ENCODE data around the gene ZC3H7A. TPM values are rescaled to one million over a fixed set of nuclear protein-coding genes. Genes with fewer than 3 reads are reported as not detected.
A peak's percentile ranks its signal among the peaks of the same experiment; 100 is the strongest.

The ZC3H7A gene
- total RNA-seq, 1 experiment from 2014 or later = 35.6 TPM

GRCh38 chr16:11755022-11755760 is 41.9 kb downstream of the ZC3H7A start:
- no peak overlapping the region for H3K4me3 ChIP-seq
- peaks cover 86% of the 10 kb centered on the region for H3K36me3 ChIP-seq
- H3K27me3 ChIP-seq = no peaks in the 10 kb centered on the region
- no peak for DNase-seq
- no peaks in the 10 kb centered on the region for H3K9me3 ChIP-seq

GRCh38 chr16:11752856-11753255 is 44.2 kb downstream of the ZC3H7A start:
- Histone ChIP-seq H3K36me3 (peaks cover 86% of the 10 kb centered on the region), H3K4me3 (no peak overlapping the region), H3K9me3 (no peaks in the 10 kb centered on the region), H3K27me3 (no peaks in the 10 kb centered on the region)
- no peak for DNase-seq

- Histone ChIP-seq H3K9me3 (no peaks in the 10 kb centered on the region), H3K27me3 (no peaks in the 10 kb centered on the region), H3K36me3 (peaks cover 75% of the 10 kb centered on the region), H3K4me3 (no peak overlapping the region)
- DNase-seq = no peak
Measured at GRCh38 chr16:11750056-11750455, 47.0 kb downstream of the ZC3H7A start.

GRCh38 chr16:11748404-11749254 is 48.4 kb downstream of the ZC3H7A start:
- Histone ChIP-seq H3K9me3 (no peaks in the 10 kb centered on the region), H3K36me3 (peaks cover 69% of the 10 kb centered on the region), H3K27me3 (no peaks in the 10 kb centered on the region), H3K4me3 (no peak overlapping the region)
- DNase-seq = no peak

GRCh38 chr16:11747949-11748403 is 49.1 kb downstream of the ZC3H7A start:
- Histone ChIP-seq H3K9me3 (no peaks in the 10 kb centered on the region), H3K36me3 (peaks cover 63% of the 10 kb centered on the region), H3K27me3 (no peaks in the 10 kb centered on the region), H3K4me3 (no peak overlapping the region)
- DNase-seq = no peak

- H3K4me3 ChIP-seq = no peak overlapping the region
- no peaks in the 10 kb centered on the region for H3K27me3 ChIP-seq
- peaks cover 35% of the 10 kb centered on the region for H3K36me3 ChIP-seq
- no peak for DNase-seq
- H3K9me3 ChIP-seq = no peaks in the 10 kb centered on the region
Measured at GRCh38 chr16:11744075-11744470, 53.0 kb downstream of the ZC3H7A start.

GRCh38 chr16:11743308-11744074 is 53.6 kb downstream of the ZC3H7A start:
- Histone ChIP-seq H3K36me3 (peaks cover 29% of the 10 kb centered on the region), H3K27me3 (no peaks in the 10 kb centered on the region), H3K4me3 (peak overlapping the region; percentile 93), H3K9me3 (no peaks in the 10 kb centered on the region)
- DNase-seq = peak; percentile 54

GRCh38 chr16:11742536-11743307 is 54.3 kb downstream of the ZC3H7A start, which contains the start of gene TXNDC11:
Gene TXNDC11, minus strand, starts transcription at chr16:11742857. Its CDS starts 127 bp downstream, at chr16:11742730.
- H3K4me3 ChIP-seq = peak within 1 kb of the TSS; percentile 93
- H3K27me3 ChIP-seq = no peaks in the 10 kb centered on the region
- H3K9me3 ChIP-seq = no peaks in the 10 kb centered on the region
- DNase-seq = peak; percentile 99
- H3K36me3 ChIP-seq = peaks cover 28% of the 10 kb centered on the region

- Histone ChIP-seq H3K4me3 (peak overlapping the region; percentile 93), H3K27me3 (no peaks in the 10 kb centered on the region), H3K36me3 (peaks cover 27% of the 10 kb centered on the region), H3K9me3 (no peaks in the 10 kb centered on the region)
- peak; percentile 41 for DNase-seq
Measured at GRCh38 chr16:11742093-11742535, 54.9 kb downstream of the ZC3H7A start.

GRCh38 chr16:11740567-11740966 is 56.5 kb downstream of the ZC3H7A start:
- H3K36me3 ChIP-seq = peaks cover 34% of the 10 kb centered on the region
- peak overlapping the region; percentile 93 for H3K4me3 ChIP-seq
- no peaks in the 10 kb centered on the region for H3K27me3 ChIP-seq
- H3K9me3 ChIP-seq = no peaks in the 10 kb centered on the region
- DNase-seq = no peak

GRCh38 chr16:11738742-11739544 is 58.1 kb downstream of the ZC3H7A start:
- H3K9me3 ChIP-seq = no peaks in the 10 kb centered on the region
- no peak overlapping the region for H3K4me3 ChIP-seq
- H3K27me3 ChIP-seq = no peaks in the 10 kb centered on the region
- no peak for DNase-seq
- peaks cover 48% of the 10 kb centered on the region for H3K36me3 ChIP-seq

GRCh38 chr16:11737713-11738112 is 59.3 kb downstream of the ZC3H7A start:
- DNase-seq = no peak
- H3K27me3 ChIP-seq = no peaks in the 10 kb centered on the region
- no peak overlapping the region for H3K4me3 ChIP-seq
- no peaks in the 10 kb centered on the region for H3K9me3 ChIP-seq
- peaks cover 60% of the 10 kb centered on the region for H3K36me3 ChIP-seq

- no peak overlapping the region for H3K4me3 ChIP-seq
- no peak for DNase-seq
- H3K27me3 ChIP-seq = no peaks in the 10 kb centered on the region
- H3K9me3 ChIP-seq = no peaks in the 10 kb centered on the region
- H3K36me3 ChIP-seq = peaks cover 65% of the 10 kb centered on the region
Measured at GRCh38 chr16:11736903-11737302, 60.2 kb downstream of the ZC3H7A start.

GRCh38 chr16:11735787-11736186 is 61.3 kb downstream of the ZC3H7A start:
- Histone ChIP-seq H3K4me3 (no peak overlapping the region), H3K27me3 (no peaks in the 10 kb centered on the region), H3K9me3 (no peaks in the 10 kb centered on the region), H3K36me3 (peaks cover 71% of the 10 kb centered on the region)
- no peak for DNase-seq

GRCh38 chr16:11734653-11735043 is 62.4 kb downstream of the ZC3H7A start:
- Histone ChIP-seq H3K36me3 (peaks cover 81% of the 10 kb centered on the region), H3K9me3 (no peaks in the 10 kb centered on the region), H3K27me3 (no peaks in the 10 kb centered on the region), H3K4me3 (no peak overlapping the region)
- DNase-seq = no peak
